ENCODE results near the gene LRP1-AS.

The LRP1-AS gene

GRCh38 chr12:57116580-57117281, 30.7 kb downstream of the LRP1-AS start:
- DNase-seq = no peak

GRCh38 chr12:57112492-57113294, 34.7 kb downstream of the LRP1-AS start:
- no peak for DNase-seq

GRCh38 chr12:57111031-57111734, 36.2 kb downstream of the LRP1-AS start, which contains the start of gene STAT6:
STAT6 (minus strand) TSS chr12:57111362; CDS start chr12:57108278, 3,084 bp downstream.
- peak; percentile 72 for DNase-seq

- DNase-seq = peak; percentile 20
Observed at GRCh38 chr12:57110104-57111030, 37.1 kb downstream of the LRP1-AS start.

GRCh38 chr12:57109207-57110103, 38.0 kb downstream of the LRP1-AS start:
- DNase-seq = no peak

GRCh38 chr12:57107456-57108155, 39.8 kb downstream of the LRP1-AS start:
- DNase-seq = no peak

GRCh38 chr12:57106021-57106708, 41.3 kb downstream of the LRP1-AS start:
- no peak for DNase-seq

GRCh38 chr12:57105011-57105753, 42.2 kb downstream of the LRP1-AS start:
- no peak for DNase-seq

GRCh38 chr12:57104292-57104910, 43.0 kb downstream of the LRP1-AS start:
- no peak for DNase-seq

GRCh38 chr12:57103856-57104255, 43.6 kb downstream of the LRP1-AS start:
- no peak for DNase-seq

GRCh38 chr12:57101892-57102695, 45.3 kb downstream of the LRP1-AS start:
- DNase-seq = no peak

GRCh38 chr12:57099766-57100165, 47.7 kb downstream of the LRP1-AS start:
- DNase-seq = no peak

GRCh38 chr12:57099047-57099714, 48.2 kb downstream of the LRP1-AS start:
- no peak for DNase-seq

GRCh38 chr12:57098546-57098945, 48.9 kb downstream of the LRP1-AS start:
- DNase-seq = no peak

GRCh38 chr12:57097554-57097835, 49.9 kb downstream of the LRP1-AS start:
- DNase-seq = no peak

- no peak for DNase-seq
Observed at GRCh38 chr12:57096748-57097553, 50.5 kb downstream of the LRP1-AS start.

GRCh38 chr12:57096099-57096572, 51.3 kb downstream of the LRP1-AS start:
- DNase-seq = peak; percentile 78
